ENCODE results near the gene TOMM34. TPM values are rescaled to one million over a fixed set of nuclear protein-coding genes. Genes with fewer than 3 reads are reported as not detected.

The TOMM34 gene
- total and polyA plus RNA-seq, 8 donors: 18.1 to 26.8 (median 24.0) TPM

- H3K27me3 ChIP-seq: no peaks in the 10 kb centered on the region
- intact Hi-C loops (cut with DNase I): no loop called here
- DNase-seq (no peak), ATAC-seq (no peak)
- no peak overlapping the region for H3K27ac ChIP-seq
- H3K4me3 ChIP-seq: no peak overlapping the region
- H3K36me3 ChIP-seq: peaks cover 0 to 53% of the 10 kb centered on the region in 2 donors
- no peak for TF ChIP-seq CTCF (IDR thresholded peaks at IDR 0.05)
- H3K4me1 ChIP-seq: no peaks in the 10 kb centered on the region
- H3K9me3 ChIP-seq: no peaks in the 10 kb centered on the region
These were observed 42.8 kb downstream of the TOMM34 start for GRCh38 chr20:44917399-44917798.

GRCh38 chr20:44916586-44916985, 43.6 kb downstream of the TOMM34 start:
- TF ChIP-seq CTCF (IDR thresholded peaks at IDR 0.05): no peak
- Histone ChIP-seq H3K27me3 (no peaks in the 10 kb centered on the region), H3K36me3 (peaks cover 0 to 44% of the 10 kb centered on the region in 2 donors), H3K27ac (no peak overlapping the region), H3K4me1 (peaks cover 0 to under 1% of the 10 kb centered on the region in 2 donors), H3K4me3 (no peak overlapping the region), H3K9me3 (no peaks in the 10 kb centered on the region)
- DNase-seq: no peak
- no peak for ATAC-seq
- intact Hi-C loops (cut with DNase I): no loop called here

- no peaks in the 10 kb centered on the region for H3K27me3 ChIP-seq
- TF ChIP-seq CTCF (IDR thresholded peaks at IDR 0.05): no peak
- intact Hi-C loops (cut with DNase I): no loop called here
- peaks cover 0 to 16% of the 10 kb centered on the region in 2 donors for H3K4me1 ChIP-seq
- no peak for DNase-seq
- H3K4me3 ChIP-seq: no peak overlapping the region
- H3K27ac ChIP-seq: no peak overlapping the region
- peaks cover 0 to 37% of the 10 kb centered on the region in 2 donors for H3K36me3 ChIP-seq
- no peak for ATAC-seq
- no peaks in the 10 kb centered on the region for H3K9me3 ChIP-seq
These were observed 45.3 kb downstream of the TOMM34 start for GRCh38 chr20:44914924-44915323.

GRCh38 chr20:44912189-44912588, 48.0 kb downstream of the TOMM34 start:
- Histone ChIP-seq H3K27ac (no peak overlapping the region), H3K4me3 (no peak overlapping the region), H3K36me3 (peaks cover 0 to 40% of the 10 kb centered on the region in 2 donors), H3K4me1 (peaks cover 5 to 28% of the 10 kb centered on the region in 2 donors), H3K27me3 (no peaks in the 10 kb centered on the region), H3K9me3 (no peaks in the 10 kb centered on the region)
- no peak for ATAC-seq
- intact Hi-C loops (cut with DNase I): no loop called here
- DNase-seq: no peak
- no peak for TF ChIP-seq CTCF (IDR thresholded peaks at IDR 0.05)

GRCh38 chr20:44911264-44911921, 48.8 kb downstream of the TOMM34 start:
- ATAC-seq (peak; percentile 80), DNase-seq (peak in 3 of 4 donors; percentile 54 to 87 (median 81))
- intact Hi-C loops (cut with DNase I): no loop called here
- Histone ChIP-seq H3K27ac (no peak overlapping the region), H3K4me3 (peak overlapping the region in 1 of 2 donors; percentile 62), H3K4me1 (peaks cover 5 to 28% of the 10 kb centered on the region in 2 donors), H3K27me3 (no peaks in the 10 kb centered on the region), H3K9me3 (no peaks in the 10 kb centered on the region), H3K36me3 (peaks cover 0 to 40% of the 10 kb centered on the region in 2 donors)
- peak; percentile 23 for TF ChIP-seq CTCF (IDR thresholded peaks at IDR 0.05)
